Activated gamma-delta T cell treated with Interleukin-2 at 50 U/mL for 16 hours (primary cell): ENCODE measurements around the gene BMP4.

Experiments used
- DNase-seq: peaks from one replicate; pipeline ENCODE4 v3.0.0-alpha.2; 2020

Gene BMP4

DNA sequence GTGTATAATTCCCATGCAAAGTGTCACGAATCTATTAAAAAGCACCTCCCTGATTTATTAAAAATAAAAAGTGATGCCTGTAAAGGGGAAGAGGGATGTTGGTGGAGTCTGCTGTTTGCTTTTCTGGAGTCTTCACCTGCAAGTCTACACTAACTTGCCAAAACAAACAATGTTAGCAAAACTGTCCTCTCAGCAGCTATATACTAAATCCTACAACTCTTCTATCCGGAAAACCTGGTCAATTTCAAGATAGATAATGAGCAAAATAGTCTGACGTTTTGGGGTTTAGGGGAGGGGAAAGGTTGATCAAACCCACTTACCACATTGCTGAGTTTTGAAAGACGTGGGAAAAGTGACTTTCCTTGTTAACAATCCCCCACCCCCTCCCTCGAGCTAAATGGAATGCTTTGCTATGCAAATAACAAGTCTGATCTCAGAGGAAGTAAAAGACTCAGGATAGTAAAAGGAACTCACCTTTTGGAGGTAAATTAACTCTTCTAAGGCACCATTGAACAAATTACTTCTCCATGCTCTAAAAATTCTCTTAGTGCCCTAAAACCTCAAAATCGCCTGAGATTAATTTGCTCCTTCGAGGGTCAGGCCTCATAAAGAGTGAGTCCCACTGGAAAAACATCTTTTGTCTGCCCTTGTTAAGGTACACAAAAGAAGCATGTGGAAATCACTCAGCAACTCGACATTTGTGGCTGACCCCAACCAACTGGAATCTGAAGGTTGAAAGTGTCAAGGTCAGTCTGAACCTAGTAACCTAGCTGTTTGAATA lies 13.5 kb downstream of the BMP4 start:
- DNase-seq: no peak

DNA sequence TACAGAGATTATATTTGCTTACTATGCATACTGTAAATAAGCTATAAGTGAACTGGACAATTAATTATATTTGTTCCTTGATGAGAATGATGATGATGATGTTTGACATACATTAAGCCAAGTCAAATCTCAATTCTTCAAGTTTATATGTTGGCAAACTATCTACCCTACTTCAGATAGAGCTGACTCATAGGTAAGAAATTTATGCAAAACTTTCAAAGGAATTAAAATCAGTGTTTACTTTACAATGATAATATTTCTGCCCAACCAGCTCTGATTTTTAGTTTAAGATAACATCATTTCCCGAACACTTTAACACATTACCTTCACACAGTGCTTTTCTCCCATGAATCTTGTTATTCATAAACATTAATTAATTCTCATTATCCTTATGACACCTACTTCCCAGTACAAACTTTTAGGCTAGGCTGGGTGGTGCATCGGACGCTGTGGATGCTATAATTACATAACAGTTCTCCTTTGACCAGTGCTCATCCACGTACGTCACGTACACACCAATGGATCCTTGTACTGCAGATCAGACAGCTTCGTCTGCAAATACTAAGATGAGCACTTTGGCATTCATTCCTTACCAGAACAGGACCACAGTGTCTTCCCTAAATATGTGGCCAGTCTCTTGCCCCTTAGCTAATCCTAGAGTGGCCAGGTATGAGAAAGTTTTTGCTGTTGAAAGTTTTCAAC lies 18.3 kb downstream of the BMP4 start:
- DNase-seq: no peak

DNA sequence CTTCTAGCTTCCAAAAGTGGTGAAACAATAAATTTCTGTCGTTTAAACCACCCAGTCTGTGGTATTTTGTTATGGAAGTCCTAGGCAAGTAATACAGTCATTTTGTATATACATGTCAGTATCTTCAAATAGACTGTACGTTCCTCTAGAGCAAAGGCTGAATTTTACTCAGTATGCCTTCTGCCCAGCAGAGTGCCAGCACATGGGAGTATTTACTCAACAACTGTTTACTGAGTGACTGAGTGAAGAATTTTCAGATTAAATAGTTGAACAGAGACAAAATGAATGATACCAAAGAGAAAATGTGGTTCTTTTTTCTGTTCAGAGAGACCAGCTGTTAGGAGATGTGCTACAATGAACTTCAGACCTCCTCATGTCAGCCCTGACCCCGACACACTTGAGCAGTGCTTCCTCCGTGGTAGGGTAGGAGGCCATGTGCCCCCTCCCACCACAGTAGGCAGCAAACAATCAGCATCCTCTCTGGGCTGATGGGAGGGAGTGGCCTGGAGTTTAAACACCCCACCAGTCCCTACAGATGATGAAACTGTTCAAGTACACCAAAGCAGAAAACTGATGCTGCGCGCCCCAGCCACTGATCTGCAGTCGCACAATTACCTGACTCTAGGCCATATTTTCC lies 21.7 kb downstream of the BMP4 start:
- DNase-seq: no peak

DNA sequence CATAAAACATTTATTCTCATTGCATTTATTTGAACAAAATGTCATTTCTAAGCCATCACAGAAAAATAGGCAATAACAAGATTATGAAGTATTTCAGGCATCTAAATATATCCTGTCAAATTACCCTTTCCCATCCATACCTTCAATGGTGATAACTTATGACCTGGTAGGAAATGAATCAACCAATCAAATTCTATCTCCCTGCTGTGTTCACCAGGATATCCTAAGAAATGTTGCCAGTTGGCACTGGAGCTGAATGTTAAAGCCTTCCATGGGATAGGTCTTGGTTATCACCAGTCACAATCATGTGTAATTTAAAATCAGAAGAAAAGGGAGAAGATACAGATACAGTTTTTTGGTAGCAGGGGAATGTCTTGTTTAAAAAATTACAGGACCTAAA lies 23.7 kb downstream of the BMP4 start:
- DNase-seq: no peak

DNA sequence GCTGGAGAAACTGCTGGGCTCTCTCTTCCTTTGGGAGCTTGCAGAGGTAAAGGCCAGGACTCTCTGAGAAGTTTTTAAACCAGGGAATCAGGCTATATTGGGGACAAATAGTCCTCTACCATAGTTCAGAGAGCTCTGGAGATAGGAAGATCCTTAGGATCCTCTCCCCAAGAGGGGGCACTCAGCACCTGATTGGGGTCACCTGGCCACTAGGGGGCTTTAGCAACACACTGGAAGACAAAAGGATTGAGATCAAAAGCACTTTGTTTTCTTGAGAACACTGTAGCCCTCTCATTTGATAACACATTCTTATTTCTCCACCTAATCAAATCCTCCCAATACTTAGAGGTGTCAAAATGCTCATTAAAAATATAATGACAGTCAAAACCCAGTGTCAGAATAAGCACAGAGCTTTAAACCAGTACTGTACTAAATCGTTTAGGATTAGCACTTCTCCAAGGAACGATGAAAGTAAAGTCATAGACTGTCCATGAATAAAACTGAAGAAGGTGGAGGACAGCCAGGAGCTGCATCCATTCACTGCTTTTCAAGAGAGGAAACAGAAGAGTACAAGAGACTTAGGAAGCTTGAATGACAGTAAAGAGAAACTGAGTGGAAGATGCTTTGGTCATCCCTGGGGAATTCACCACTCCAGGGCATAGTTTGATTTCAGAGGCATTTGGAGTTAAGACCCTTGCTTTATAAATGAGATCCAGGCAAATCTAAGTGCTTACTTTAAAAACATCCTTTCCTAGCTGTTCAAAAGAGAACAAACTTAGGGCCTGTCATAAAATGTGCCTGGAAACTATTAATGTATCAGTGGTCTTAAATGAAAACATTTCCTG lies 26.5 kb downstream of the BMP4 start:
- DNase-seq: peak; percentile 8

DNA sequence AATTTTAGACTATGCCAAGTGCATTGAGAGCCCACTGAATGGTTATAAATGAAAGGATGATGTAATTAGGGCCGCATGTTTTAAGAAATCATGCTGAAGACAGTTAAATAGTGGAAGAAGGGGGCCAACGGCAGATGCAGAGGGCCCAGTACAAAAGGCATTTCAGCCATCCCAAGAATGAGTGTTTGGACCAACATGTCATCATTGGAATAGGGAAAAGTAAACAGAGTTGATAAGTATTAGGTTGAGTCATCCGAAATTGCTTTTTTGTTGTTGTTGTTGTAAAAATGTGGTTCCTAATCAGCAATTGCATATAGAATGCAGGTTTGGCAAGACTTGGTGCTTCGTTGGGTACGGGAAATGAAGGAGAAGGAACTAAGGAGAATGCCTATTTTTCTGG lies 29.5 kb downstream of the BMP4 start:
- DNase-seq: no peak

DNA sequence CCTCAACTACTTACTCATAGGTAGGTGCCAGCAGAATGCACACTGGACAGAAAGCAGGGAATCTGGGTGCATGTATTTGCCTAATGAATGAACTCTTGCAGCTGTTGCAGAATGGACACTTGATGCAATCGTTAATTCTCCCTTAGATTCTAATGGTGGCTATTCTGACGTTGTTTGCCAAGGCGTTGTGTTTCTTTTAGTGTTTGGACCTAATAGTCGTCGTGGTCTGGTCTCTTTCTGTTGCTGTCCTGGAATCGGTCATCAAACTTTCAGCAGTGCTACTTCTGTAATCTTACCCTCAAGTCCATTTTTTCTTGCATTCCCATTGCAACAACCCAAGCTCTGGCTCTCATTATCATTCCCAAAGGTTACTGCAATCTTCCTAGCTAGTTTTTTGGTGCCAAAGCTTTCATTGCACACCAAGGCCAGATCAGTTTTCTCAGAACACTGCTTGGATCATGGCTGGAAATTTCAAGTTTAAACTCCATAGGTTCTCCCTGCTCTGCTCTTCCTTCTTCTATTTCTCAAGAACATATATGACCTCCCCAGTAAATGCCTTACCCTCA lies 31.3 kb downstream of the BMP4 start:
- DNase-seq: no peak

DNA sequence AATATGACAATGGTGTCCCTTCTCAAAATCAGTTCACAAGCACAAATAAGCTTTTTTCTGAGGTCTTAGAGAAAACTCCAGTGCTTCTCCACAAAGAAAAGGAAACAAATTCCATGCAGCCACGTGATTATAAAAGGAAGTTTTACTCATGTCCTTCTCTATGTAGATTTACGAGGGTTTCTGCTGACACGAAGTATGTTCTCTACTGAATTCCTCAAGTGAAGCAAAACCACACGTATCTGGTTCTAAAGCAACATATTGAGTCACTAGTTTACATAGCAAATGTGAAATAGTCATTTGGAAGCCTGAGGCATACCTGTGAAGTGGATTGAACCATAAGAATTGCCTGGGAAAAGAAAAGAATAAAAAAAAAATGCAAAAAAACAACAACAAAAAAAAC lies 31.9 kb downstream of the BMP4 start:
- DNase-seq: no peak

DNA sequence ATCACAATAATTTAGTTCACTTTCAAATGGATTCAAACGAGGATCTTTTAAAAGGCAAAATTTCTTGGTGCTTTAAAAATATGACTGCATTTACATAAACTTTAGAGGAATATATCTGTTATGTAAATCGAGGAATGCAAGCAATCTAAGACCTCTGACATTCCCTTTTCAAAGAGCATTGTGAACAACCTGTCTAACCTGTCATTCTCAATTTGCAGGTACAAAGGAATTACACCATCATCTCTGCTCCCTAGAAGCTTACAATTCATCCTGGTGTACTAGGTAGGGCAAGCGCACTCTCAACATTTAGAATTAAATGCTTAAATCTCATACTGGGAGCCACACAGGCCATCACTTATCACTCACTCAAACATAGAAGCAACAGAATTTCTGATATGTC lies 35.6 kb downstream of the BMP4 start:
- no peak for DNase-seq

DNA sequence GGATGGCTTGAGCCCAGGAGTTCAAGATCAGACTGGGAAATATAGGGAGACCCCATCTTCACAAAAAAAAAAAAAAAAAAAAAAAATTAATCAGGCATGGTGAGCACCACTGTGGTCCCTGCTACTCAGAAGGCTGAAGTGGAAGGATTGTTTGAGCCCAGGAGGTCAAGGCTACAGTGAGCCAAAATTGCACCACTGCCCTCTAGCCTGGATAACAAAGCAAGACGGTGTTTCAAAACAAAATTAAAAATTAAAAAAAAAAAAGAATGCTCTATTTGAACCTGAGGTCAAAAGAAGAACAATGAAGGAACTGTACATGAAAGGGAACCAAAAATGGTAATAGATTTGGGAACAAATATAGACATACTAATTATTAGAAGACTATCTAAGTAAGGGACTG lies 40.4 kb downstream of the BMP4 start:
- DNase-seq: no peak

DNA sequence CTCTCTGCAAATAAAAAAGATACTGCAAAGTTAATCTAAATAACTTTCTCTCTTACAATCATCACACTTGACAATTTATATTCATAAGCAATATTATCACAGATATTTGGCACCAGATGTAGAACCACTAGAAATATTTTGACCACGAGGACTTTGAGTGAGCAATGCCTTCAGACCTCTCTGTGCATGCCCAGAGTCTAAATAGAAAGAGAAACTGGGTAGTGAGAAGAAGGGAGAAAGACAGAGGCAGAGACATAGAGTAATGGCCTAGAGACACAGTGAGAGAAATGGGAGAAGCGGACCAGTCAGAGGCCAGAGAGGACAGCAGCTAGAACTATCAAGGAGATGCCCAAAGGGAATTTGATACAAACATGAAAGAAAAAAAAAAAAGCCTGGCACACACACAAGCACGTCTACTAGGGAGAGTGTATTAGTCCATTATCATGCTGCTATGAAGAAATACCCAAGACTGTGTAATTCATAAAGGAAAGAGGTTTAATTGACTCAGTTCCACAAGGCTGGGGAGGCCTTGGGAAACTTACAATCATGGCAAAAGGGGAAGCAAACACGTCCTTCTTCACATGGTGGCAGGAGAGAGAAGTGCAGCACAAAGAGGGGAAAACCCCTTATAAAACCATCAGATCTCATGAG lies 41.1 kb downstream of the BMP4 start:
- DNase-seq: no peak

DNA sequence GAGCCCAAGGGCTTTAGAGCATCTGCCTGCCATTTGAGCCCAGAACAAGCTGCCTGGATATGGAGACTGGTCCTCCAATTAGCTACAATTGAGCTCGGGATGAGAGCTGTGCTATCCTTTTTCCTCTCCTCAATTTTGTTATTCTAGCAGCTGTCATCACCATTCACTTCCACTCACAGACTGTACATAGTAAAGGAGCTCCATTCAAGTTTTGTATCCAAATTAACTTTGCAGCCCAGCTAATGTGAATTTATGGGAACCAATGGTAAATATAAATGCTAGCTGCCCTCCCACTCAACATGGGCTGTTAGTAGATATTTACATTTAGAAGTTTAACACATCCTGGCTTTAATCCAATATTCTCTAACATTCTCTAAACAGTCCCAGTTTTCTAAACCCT lies 44.6 kb downstream of the BMP4 start:
- DNase-seq: no peak

DNA sequence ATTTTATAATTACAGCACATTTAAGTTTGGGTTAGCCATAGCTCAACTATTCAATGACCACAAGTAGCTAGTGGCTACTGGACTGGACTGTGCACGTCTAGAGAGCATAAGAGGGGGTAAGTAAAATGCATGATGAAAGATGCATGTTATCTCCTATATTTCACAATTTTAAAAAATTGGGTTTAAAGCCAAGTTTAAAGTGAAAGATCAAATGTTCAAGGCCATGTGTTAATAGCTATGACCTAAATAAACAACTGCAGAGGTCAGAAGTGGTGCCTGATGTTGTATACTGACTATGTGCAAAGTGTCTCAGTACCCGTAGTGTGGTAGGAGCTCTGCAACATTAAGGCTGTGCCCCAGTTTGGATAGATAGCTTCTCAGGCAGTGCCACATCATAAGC lies 48.2 kb downstream of the BMP4 start:
- no peak for DNase-seq

DNA sequence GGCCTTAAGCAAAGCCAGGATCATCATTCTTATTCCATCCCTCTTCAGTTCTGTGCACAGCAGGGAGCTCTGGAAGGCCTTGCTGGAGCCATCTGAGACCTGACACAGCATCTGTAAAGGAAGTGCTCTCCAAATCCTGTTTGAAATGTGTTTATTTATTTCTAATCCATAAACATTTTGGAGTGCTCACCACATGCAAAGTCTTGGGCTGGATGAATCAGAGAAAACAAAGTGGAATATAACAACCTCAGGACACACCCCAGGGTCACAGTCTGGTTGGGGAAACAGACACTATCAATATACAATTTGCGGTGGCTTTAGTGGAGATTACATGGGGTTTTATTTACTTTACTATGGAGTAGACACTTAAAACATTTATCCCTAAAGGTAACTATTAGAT lies 54.3 kb downstream of the BMP4 start:
- DNase-seq: no peak

DNA sequence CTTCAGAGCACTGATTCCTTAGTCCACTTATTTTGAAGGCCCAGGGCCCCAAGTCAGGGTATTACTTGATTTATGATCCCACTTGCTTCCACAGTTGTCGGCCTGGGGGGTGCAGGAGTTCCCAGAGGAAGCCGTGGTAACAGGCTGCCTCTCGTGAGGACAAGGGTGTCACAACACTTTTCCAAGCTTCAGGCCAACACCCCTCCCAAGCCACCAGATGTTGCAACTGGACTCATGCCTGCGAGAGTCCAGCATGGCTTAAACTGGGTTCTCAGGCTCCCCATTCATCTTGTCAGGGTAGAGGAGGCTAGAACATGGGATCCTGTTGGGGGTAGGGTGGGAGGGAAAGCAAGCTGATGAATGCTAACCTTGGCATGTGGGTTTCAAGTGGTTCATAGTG lies 56.1 kb downstream of the BMP4 start:
- no peak for DNase-seq
